ENCODE data around the gene ABCA13.
"Not testable (repeated sequence)": the region's sequence is repeated elsewhere in the genome, so short reads cannot be mapped to it uniquely, and the experiment has no call there.

The ABCA13 gene

GRCh38 chr7:48171202-48171601, at the start of gene ABCA13:
TSS of gene ABCA13 (plus strand) at chr7:48171458. CDS start at chr7:48171484, 26 bp downstream.
- peak; percentile 76 for DNase-seq

- DNase-seq = no peak
These were observed 45.2 kb upstream of the ABCA13 start for GRCh38 chr7:48126037-48126436.

GRCh38 chr7:48130658-48131108, 40.6 kb upstream of the ABCA13 start:
- DNase-seq = peak; percentile 87

GRCh38 chr7:48132792-48133191, 38.5 kb upstream of the ABCA13 start:
- DNase-seq = no peak

- DNase-seq = peak; percentile 28
These were observed 31.8 kb upstream of the ABCA13 start for GRCh38 chr7:48139459-48139858.

GRCh38 chr7:48140001-48140681, 31.1 kb upstream of the ABCA13 start:
- peak; percentile 32 for DNase-seq

GRCh38 chr7:48141521-48141920, 29.7 kb upstream of the ABCA13 start:
- DNase-seq = no peak

GRCh38 chr7:48144291-48144768, 26.9 kb upstream of the ABCA13 start:
- no peak for DNase-seq

- DNase-seq = no peak
These were observed 24.1 kb upstream of the ABCA13 start for GRCh38 chr7:48147078-48147591.

GRCh38 chr7:48147690-48148089, 23.6 kb upstream of the ABCA13 start:
- DNase-seq = not testable (repeated sequence)

GRCh38 chr7:48148311-48148710, 22.9 kb upstream of the ABCA13 start:
- DNase-seq = no peak

GRCh38 chr7:48149058-48149457, 22.2 kb upstream of the ABCA13 start:
- no peak for DNase-seq

GRCh38 chr7:48150086-48150485, 21.2 kb upstream of the ABCA13 start:
- no peak for DNase-seq

- peak; percentile 59 for DNase-seq
These were observed 16.4 kb upstream of the ABCA13 start for GRCh38 chr7:48154792-48155413.

GRCh38 chr7:48158404-48158803, 12.9 kb upstream of the ABCA13 start:
- peak; percentile 86 for DNase-seq

GRCh38 chr7:48161407-48162125, 9.7 kb upstream of the ABCA13 start:
- DNase-seq = peak; percentile 16

GRCh38 chr7:48165157-48165556, 6.1 kb upstream of the ABCA13 start:
- DNase-seq = no peak

GRCh38 chr7:48168159-48168558, 3.1 kb upstream of the ABCA13 start:
- peak; percentile 70 for DNase-seq

GRCh38 chr7:48170506-48170905, 752 bp upstream of the ABCA13 start:
- no peak for DNase-seq

- DNase-seq = no peak
These were observed 2.1 kb downstream of the ABCA13 start for GRCh38 chr7:48173313-48173712.

- DNase-seq = peak; percentile 62
These were observed 2.6 kb downstream of the ABCA13 start for GRCh38 chr7:48173756-48174382.

- no peak for DNase-seq
These were observed 3.8 kb downstream of the ABCA13 start for GRCh38 chr7:48175019-48175418.

- no peak for DNase-seq
These were observed 5.2 kb downstream of the ABCA13 start for GRCh38 chr7:48176356-48176893.
